T-cell (primary cell): ENCODE results near the gene CCDC195. TPM values are rescaled to one million over a fixed set of nuclear protein-coding genes. Genes with fewer than 3 reads are reported as not detected.

Source experiments
- ATAC-seq, 4 experiments: fragments of 200-7000 bp in 3 of 4; fragments of 150-1000 bp in 1 of 4; cut with Tn5 transposase; replicated peaks in 1 of 4; 1 replicate in 3 of 4; 2 replicates in 1 of 4; pipeline ENCODE4 v1.10.0; 2021; ENCODE audit warnings: moderate library complexity in 3 of 4, mild to moderate bottlenecking in 2 of 4, moderate number of reproducible peaks in 1 of 4
- CTCF ChIA-PET, 2 donors: fragments of 300-600 bp; sonication (Branson Sonifier 250); formaldehyde crosslinking; loops; one replicate each; lab custom pipeline; 2022; ENCODE audit warnings: antibody characterized with exemption in 2 of 2; lab: Charles Lee
- POLR2A ChIA-PET, 2 donors: fragments of 300-600 bp; sonication (Branson Sonifier 250); formaldehyde crosslinking; loops; one replicate each; lab custom pipeline; 2022; ENCODE audit warnings: antibody characterized with exemption in 2 of 2; lab: Charles Lee
- DNase-seq, 35 experiments: peaks; one replicate each; pipeline versions ENCODE4 v3.0.0 to v3.0.0-alpha.2; 2013 to 2023
- H3K27ac ChIP-seq: one replicate; pipeline ENCODE4 v1.5.1; 2013; ENCODE audit warnings: low read length
- H3K27me3 ChIP-seq, 2 experiments: replicated peaks in 1 of 2; 1 replicate in 1 of 2; 2 replicates in 1 of 2; pipeline versions ENCODE4 v1.6.1 to v1.7.0; 2013; ENCODE audit warnings: low read length in 1 of 2, mixed read lengths in 1 of 2; ENCODE audit not compliant: control insufficient read depth in 2 of 2, insufficient read depth in 2 of 2; ENCODE audit errors: extremely low read depth in 1 of 2
- H3K36me3 ChIP-seq, 2 donors: 1 replicate in 1 of 2; 2 replicates in 1 of 2; pipeline versions ENCODE4 v1.6.1 to v1.7.0; 2013; ENCODE audit warnings: low read length in 1 of 2; ENCODE audit not compliant: control insufficient read depth in 2 of 2, insufficient read depth in 1 of 2; ENCODE audit errors: extremely low read depth in 1 of 2
- H3K4me1 ChIP-seq, 2 experiments: 1 replicate in 1 of 2; 2 replicates in 1 of 2; pipeline versions ENCODE4 v1.6.1 to v1.7.0; 2013; ENCODE audit warnings: low read length in 2 of 2, mixed read lengths in 1 of 2; ENCODE audit not compliant: insufficient read depth in 2 of 2, control insufficient read depth in 1 of 2; ENCODE audit errors: extremely low read depth in 1 of 2
- H3K4me3 ChIP-seq, 2 donors: 1 replicate in 1 of 2; 2 replicates in 1 of 2; pipeline versions ENCODE4 v1.5.1 to v1.7.0; 2013; ENCODE audit warnings: mild to moderate bottlenecking in 2 of 2, low read length in 1 of 2, moderate library complexity in 1 of 2; ENCODE audit not compliant: control insufficient read depth in 1 of 2; ENCODE audit errors: extremely low read depth in 1 of 2
- H3K9me3 ChIP-seq: 2 replicates; pipeline ENCODE4 v1.7.0; 2013
- H3K27ac Mint-ChIP-seq, 2 donors: one replicate each; pipeline ENCODE4 v1.8.0; 2020 to 2021; ENCODE audit warnings: mild to moderate bottlenecking in 2 of 2, mixed read lengths in 2 of 2
- H3K27me3 Mint-ChIP-seq, 2 donors: one replicate each; pipeline ENCODE4 v1.8.0; 2021 to 2022; ENCODE audit warnings: mixed read lengths in 2 of 2
- H3K36me3 Mint-ChIP-seq: one replicate; pipeline ENCODE4 v1.8.0; 2021; ENCODE audit warnings: mixed read lengths
- H3K4me1 Mint-ChIP-seq, 3 donors: one replicate each; pipeline ENCODE4 v1.8.0; 2020 to 2022; ENCODE audit warnings: mixed read lengths in 3 of 3, mild to moderate bottlenecking in 1 of 3
- H3K4me3 Mint-ChIP-seq, 3 donors: one replicate each; pipeline ENCODE4 v1.8.0; 2020 to 2022; ENCODE audit warnings: mild to moderate bottlenecking in 3 of 3, mixed read lengths in 3 of 3, moderate library complexity in 3 of 3
- H3K9me3 Mint-ChIP-seq, 3 donors: one replicate each; pipeline ENCODE4 v1.8.0; 2020 to 2022; ENCODE audit warnings: mixed read lengths in 3 of 3
- WGBS: methylation state at CpG from one replicate; pipeline ENCODE4 v1.1.5; 2013; ENCODE audit warnings: missing lambda C conversion rate; ENCODE audit not compliant: insufficient coverage; 5-methylcytosine and 5-hydroxymethylcytosine counted together
- total RNA-seq, 35 experiments: library from RNA in 6 of 35; stranded (reverse) in 6 of 35; fragments of 120-200 nt in 1 of 35; gene quantifications; one replicate each; pipeline versions ENCODE4 v1.2.1 to v1.2.4 and lab custom pipeline; 2013 to 2026

Gene CCDC195
- total RNA-seq, 5 donors from 2014 or later (not counting 1 experiment from before 2014, with no cell fraction given), result not detected

- peaks cover 6% of the 10 kb centered on the region for H3K36me3 Mint-ChIP-seq
- DNase-seq (no peak), ATAC-seq (no peak)
- no peak overlapping the region for H3K4me3 Mint-ChIP-seq
- Histone ChIP-seq H3K9me3 (peaks cover 2% of the 10 kb centered on the region), H3K27ac (no peak overlapping the region), H3K4me1 (no peaks in the 10 kb centered on the region), H3K27me3 (peaks cover 0 to 4% of the 10 kb centered on the region in 2 experiments), H3K36me3 (no peaks in the 10 kb centered on the region), H3K4me3 (no peak overlapping the region)
- no CpG with 5 or more reads among the region's 2 CpGs for WGBS
- H3K27ac Mint-ChIP-seq, result no peak overlapping the region
- no peaks in the 10 kb centered on the region for H3K4me1 Mint-ChIP-seq
- CTCF ChIA-PET, result no interaction called here
- H3K27me3 Mint-ChIP-seq, result peaks cover 10 to 12% of the 10 kb centered on the region in 2 donors
- peaks cover 0 to 20% (median 11%) of the 10 kb centered on the region in 3 donors for H3K9me3 Mint-ChIP-seq
- POLR2A ChIA-PET, result no interaction called here
Observed at GRCh38 chr2:224724331-224724730, 8.2 kb upstream of the CCDC195 start.

- Mint-ChIP-seq H3K36me3 (peaks cover 6% of the 10 kb centered on the region), H3K27me3 (peaks cover 10 to 12% of the 10 kb centered on the region in 2 donors), H3K4me1 (no peaks in the 10 kb centered on the region), H3K27ac (no peak overlapping the region), H3K4me3 (no peak overlapping the region), H3K9me3 (peaks cover 0 to 18% (median 11%) of the 10 kb centered on the region in 3 donors)
- no CpG with 5 or more reads among the region's 2 CpGs for WGBS
- POLR2A ChIA-PET, result no interaction called here
- ATAC-seq (no peak), DNase-seq (no peak)
- peaks cover 2% of the 10 kb centered on the region for H3K9me3 ChIP-seq
- no peaks in the 10 kb centered on the region for H3K36me3 ChIP-seq
- H3K4me1 ChIP-seq, result no peaks in the 10 kb centered on the region
- H3K27ac ChIP-seq, result no peak overlapping the region
- CTCF ChIA-PET, result no interaction called here
- no peak overlapping the region for H3K4me3 ChIP-seq
- H3K27me3 ChIP-seq, result peaks cover 0 to 6% of the 10 kb centered on the region in 2 experiments
Observed at GRCh38 chr2:224723586-224724217, 7.5 kb upstream of the CCDC195 start.

GRCh38 chr2:224722770-224723169, 6.6 kb upstream of the CCDC195 start:
- ATAC-seq, result no peak
- Mint-ChIP-seq H3K36me3 (peaks cover 3% of the 10 kb centered on the region), H3K4me3 (no peak overlapping the region), H3K27me3 (peaks cover 8 to 9% of the 10 kb centered on the region in 2 donors), H3K27ac (no peak overlapping the region), H3K4me1 (no peaks in the 10 kb centered on the region), H3K9me3 (peaks cover 0 to 12% (median 6%) of the 10 kb centered on the region in 3 donors)
- Histone ChIP-seq H3K4me3 (no peak overlapping the region), H3K36me3 (no peaks in the 10 kb centered on the region), H3K4me1 (no peaks in the 10 kb centered on the region), H3K9me3 (no peaks in the 10 kb centered on the region), H3K27ac (no peak overlapping the region), H3K27me3 (peaks cover 0 to 6% of the 10 kb centered on the region in 2 experiments)
- 95% methylated on average over 4 of the region's 4 CpGs for WGBS
- ChIA-PET CTCF (no interaction called here), POLR2A (no interaction called here)
- no peak for DNase-seq

- H3K4me3 Mint-ChIP-seq, result no peak overlapping the region
- POLR2A ChIA-PET, result no interaction called here
Observed at GRCh38 chr2:224722250-224722649, 6.1 kb upstream of the CCDC195 start.

GRCh38 chr2:224716921-224717320, 756 bp upstream of the CCDC195 start:
- WGBS, result no CpG with 5 or more reads among the region's 2 CpGs
- Histone ChIP-seq H3K27me3 (peaks cover 0 to 4% of the 10 kb centered on the region in 2 experiments), H3K27ac (no peak overlapping the region), H3K4me1 (no peaks in the 10 kb centered on the region), H3K4me3 (no peak overlapping the region), H3K9me3 (no peaks in the 10 kb centered on the region), H3K36me3 (no peaks in the 10 kb centered on the region)
- no peaks in the 10 kb centered on the region for H3K36me3 Mint-ChIP-seq
- H3K27me3 Mint-ChIP-seq, result peaks cover 12 to 13% of the 10 kb centered on the region in 2 donors
- DNase-seq (no peak), ATAC-seq (no peak)
- POLR2A ChIA-PET, result no interaction called here
- no peaks in the 10 kb centered on the region for H3K4me1 Mint-ChIP-seq
- peaks cover 4 to 10% (median 5%) of the 10 kb centered on the region in 3 donors for H3K9me3 Mint-ChIP-seq
- CTCF ChIA-PET, result no interaction called here
- no peak overlapping the region for H3K4me3 Mint-ChIP-seq
- no peak overlapping the region for H3K27ac Mint-ChIP-seq

More at GRCh38 chr2:224722250-224722649, 6.1 kb upstream of the CCDC195 start:
- Mint-ChIP-seq H3K4me1 (no peaks in the 10 kb centered on the region), H3K9me3 (peaks cover 0 to 7% (median under 1%) of the 10 kb centered on the region in 3 donors), H3K27me3 (peaks cover 8% of the 10 kb centered on the region in 2 donors), H3K27ac (no peak overlapping the region), H3K36me3 (peaks cover 3% of the 10 kb centered on the region)
- DNase-seq (no peak), ATAC-seq (no peak)
- peaks cover 0 to 6% of the 10 kb centered on the region in 2 experiments for H3K27me3 ChIP-seq
- H3K9me3 ChIP-seq, result no peaks in the 10 kb centered on the region
- no peaks in the 10 kb centered on the region for H3K4me1 ChIP-seq
- H3K36me3 ChIP-seq, result no peaks in the 10 kb centered on the region
- H3K27ac ChIP-seq, result no peak overlapping the region
- CTCF ChIA-PET, result interaction anchor here in 1 of 2 donors (0.7 kb wide), 1 partner anchor 1194 kb away, joined by 3 read pairs; no protein-coding TSS in a partner anchor
- no peak overlapping the region for H3K4me3 ChIP-seq
- WGBS, result no CpG with 5 or more reads among the region's 3 CpGs

- DNase-seq (no peak), ATAC-seq (no peak)
- Mint-ChIP-seq H3K9me3 (peaks cover 4 to 10% (median 5%) of the 10 kb centered on the region in 3 donors), H3K27ac (no peak overlapping the region), H3K4me1 (no peaks in the 10 kb centered on the region), H3K27me3 (peaks cover 23 to 27% of the 10 kb centered on the region in 2 donors), H3K36me3 (no peaks in the 10 kb centered on the region), H3K4me3 (no peak overlapping the region)
- H3K27me3 ChIP-seq, result peaks cover 0 to 2% of the 10 kb centered on the region in 2 experiments
- ChIA-PET POLR2A (no interaction called here), CTCF (no interaction called here)
- no peaks in the 10 kb centered on the region for H3K4me1 ChIP-seq
- no peak overlapping the region for H3K4me3 ChIP-seq
- H3K27ac ChIP-seq, result no peak overlapping the region
- WGBS, result 77% methylated on average over 6 of the region's 10 CpGs
- H3K9me3 ChIP-seq, result no peaks in the 10 kb centered on the region
- no peaks in the 10 kb centered on the region for H3K36me3 ChIP-seq
Observed at GRCh38 chr2:224711859-224712665, 4.1 kb downstream of the CCDC195 start.
